ENCODE results near the gene NUB1.

- no peak for TF ChIP-seq SIN3A (IDR thresholded peaks at IDR 0.05; ENCODE audit: borderline replicate concordance, low read depth, low read length)
- TF ChIP-seq CTCF (IDR thresholded peaks at IDR 0.05): no peak
- no peak for TF ChIP-seq FOXJ3 (CRISPR knock-in tag; IDR thresholded peaks at IDR 0.05)
- no peak for TF ChIP-seq ELF1 (IDR thresholded peaks at IDR 0.05)
- no peak for TF ChIP-seq JUND (IDR thresholded peaks at IDR 0.05)
- no peak for TF ChIP-seq USF1 (IDR thresholded peaks at IDR 0.05; ENCODE audit: borderline replicate concordance, low read depth)
- no peak for TF ChIP-seq POLR2AphosphoS5 (IDR thresholded peaks at IDR 0.05; ENCODE audit: low read depth, low read length)
- no peak for TF ChIP-seq TCF12 (IDR thresholded peaks at IDR 0.05)
- TF ChIP-seq EP300 (IDR thresholded peaks at IDR 0.05; ENCODE audit: borderline replicate concordance in 1 of 2, low read depth in 1 of 2, low read length in 1 of 2): no peak
- TF ChIP-seq MXI1 (IDR thresholded peaks at IDR 0.05; ENCODE audit: low read depth, low read length): no peak
- TF ChIP-seq MAX (IDR thresholded peaks at IDR 0.05; ENCODE audit: low read depth): no peak
- TF ChIP-seq YY1 (IDR thresholded peaks at IDR 0.05; ENCODE audit: low read depth): no peak
- TF ChIP-seq TAF1 (IDR thresholded peaks at IDR 0.05; ENCODE audit: borderline replicate concordance, low read depth, low read length): no peak
- no peak for TF ChIP-seq RFX5 (IDR thresholded peaks at IDR 0.05; ENCODE audit: low read length)
Measured at GRCh38 chr7:151380199-151381097, 38.8 kb downstream of the NUB1 start.

Data from SK-N-SH (cell line).